Activated naive CD8-positive, alpha-beta T cell treated with anti-CD3 and anti-CD28 coated beads, Interleukin-2, amount 10 ng/mL, durations not matched to agents 7 days and 5 days (primary cell): Measurements from ENCODE around the gene C4A. TPM values are rescaled to one million over a fixed set of nuclear protein-coding genes. Genes with fewer than 3 reads are reported as not detected.
A peak's percentile ranks its signal among the peaks of the same experiment; 100 is the strongest.
"Not testable (repeated sequence)": the region's sequence is repeated elsewhere in the genome, so short reads cannot be mapped to it uniquely, and the experiment has no call there.

ENCODE experiments used
- ATAC-seq: fragments of 150-1000 bp; cut with Tn5 transposase; one replicate; pipeline ENCODE4 v1.10.0; 2021; ENCODE audit warnings: low read depth, moderate library complexity
- POLR2A ChIA-PET: fragments of 350-600 bp; sonication (Branson Sonifier 250); formaldehyde crosslinking; loops from one replicate; lab custom pipeline; 2021; ENCODE audit warnings: antibody characterized with exemption; lab: Charles Lee
- DNase-seq: peaks from one replicate; pipeline ENCODE4 v3.0.0; 2021
- H3K27ac Mint-ChIP-seq: one replicate; pipeline ENCODE4 v1.8.0; 2022; ENCODE audit warnings: mild to moderate bottlenecking, mixed read lengths
- H3K27me3 Mint-ChIP-seq: one replicate; pipeline ENCODE4 v1.8.0; 2022; ENCODE audit warnings: mild to moderate bottlenecking, moderate library complexity, mixed read lengths
- H3K36me3 Mint-ChIP-seq: one replicate; pipeline ENCODE4 v1.8.0; 2021; ENCODE audit warnings: mild to moderate bottlenecking, mixed read lengths
- H3K4me1 Mint-ChIP-seq: one replicate; pipeline ENCODE4 v1.8.0; 2021; ENCODE audit warnings: mixed read lengths
- H3K4me3 Mint-ChIP-seq: one replicate; pipeline ENCODE4 v1.8.0; 2022; ENCODE audit warnings: mild to moderate bottlenecking, moderate library complexity, mixed read lengths
- H3K9me3 Mint-ChIP-seq: one replicate; pipeline ENCODE4 v1.8.0; 2021; ENCODE audit warnings: mixed read lengths
- total RNA-seq, 2 experiments: library from RNA; stranded (reverse); gene quantifications; one replicate each; pipeline ENCODE4 v1.2.3, GENCODE V29; 2021

C4A gene
- total RNA-seq, 2 experiments from 2014 or later = 3.4 to 6.7 TPM

DNA sequence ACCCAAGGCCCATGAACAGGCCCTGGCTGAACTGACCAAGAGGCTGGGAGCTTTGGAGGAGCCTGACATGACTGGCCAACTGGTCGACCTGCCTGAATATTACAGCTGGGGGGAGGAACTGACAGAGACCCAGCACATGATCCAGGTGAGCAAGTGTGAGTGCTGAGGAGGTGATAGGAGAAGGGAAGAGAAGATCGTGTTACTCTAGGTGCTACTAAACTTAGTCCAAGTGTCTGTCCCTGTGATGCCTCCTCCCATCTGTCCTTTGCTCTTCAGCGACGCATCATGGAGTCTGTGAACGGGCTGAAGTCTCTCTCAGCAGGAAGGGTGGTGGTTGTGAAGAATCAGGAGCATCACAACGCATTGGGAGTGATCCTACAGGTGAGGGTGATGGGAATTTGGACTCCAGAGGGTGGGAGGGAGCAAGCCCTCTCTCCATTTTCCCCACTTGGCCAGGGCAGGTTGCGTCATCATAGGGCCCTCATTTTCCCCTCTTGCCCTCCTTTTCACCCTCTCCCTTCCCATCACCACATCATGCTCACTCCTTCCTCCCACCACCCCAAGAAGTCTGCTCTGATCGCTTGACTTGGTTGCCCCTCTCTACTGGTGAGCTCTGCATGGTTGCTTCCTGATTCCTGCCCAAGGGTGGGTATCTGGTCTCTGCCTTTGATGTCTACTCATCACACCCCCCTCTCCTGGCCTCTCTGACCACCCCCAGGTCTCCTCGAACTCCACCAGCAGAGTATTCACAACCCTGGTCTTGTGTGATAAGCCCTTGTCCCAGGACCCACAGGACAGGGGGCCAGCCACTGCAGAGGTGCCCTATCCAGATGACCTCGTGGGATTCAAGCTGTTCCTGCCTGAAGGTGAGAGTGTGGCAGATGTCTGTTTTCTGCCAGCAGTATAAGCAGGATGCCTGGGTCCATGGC lies 14.6 kb upstream of the C4A start:
- Mint-ChIP-seq H3K27ac (peak overlapping the region; percentile 22), H3K27me3 (no peaks in the 10 kb centered on the region), H3K9me3 (no peaks in the 10 kb centered on the region), H3K36me3 (peaks cover 28% of the 10 kb centered on the region), H3K4me1 (peaks cover 17% of the 10 kb centered on the region), H3K4me3 (no peak overlapping the region)
- ATAC-seq (no peak), DNase-seq (no peak)
- POLR2A ChIA-PET = interaction anchor here (7.5 kb wide), 1 partner anchor 9 kb away, joined by 91 read pairs; the partner anchor contains the start of genes NELFE and SKIC2

DNA sequence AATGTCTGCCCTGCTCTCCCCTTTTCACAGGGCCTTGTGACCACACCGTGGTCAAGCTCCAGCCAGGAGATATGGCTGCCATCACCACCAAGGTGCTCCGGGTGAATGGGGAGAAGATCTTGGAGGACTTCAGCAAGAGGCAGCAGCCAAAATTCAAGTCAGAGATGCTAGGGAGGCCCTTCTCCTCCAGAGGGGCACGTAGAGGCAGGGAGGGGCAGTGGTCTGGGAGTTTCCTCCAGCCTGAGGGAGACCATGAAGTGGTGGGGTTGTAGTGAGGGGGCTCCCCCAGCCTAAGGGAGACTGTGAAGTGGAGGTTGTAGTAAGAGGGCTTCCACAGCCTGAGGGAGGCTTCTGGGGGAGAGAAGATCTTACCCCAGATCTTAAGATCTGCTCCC lies 13.9 kb upstream of the C4A start:
- ATAC-seq (no peak), DNase-seq (no peak)
- POLR2A ChIA-PET = interaction anchor here (7.5 kb wide), 1 partner anchor 9 kb away, joined by 91 read pairs; the partner anchor contains the start of genes NELFE and SKIC2
- H3K27me3 Mint-ChIP-seq = no peaks in the 10 kb centered on the region
- peaks cover 19% of the 10 kb centered on the region for H3K4me1 Mint-ChIP-seq
- H3K27ac Mint-ChIP-seq = peak overlapping the region; percentile 22
- H3K4me3 Mint-ChIP-seq = no peak overlapping the region
- H3K36me3 Mint-ChIP-seq = peaks cover 28% of the 10 kb centered on the region
- no peaks in the 10 kb centered on the region for H3K9me3 Mint-ChIP-seq

DNA sequence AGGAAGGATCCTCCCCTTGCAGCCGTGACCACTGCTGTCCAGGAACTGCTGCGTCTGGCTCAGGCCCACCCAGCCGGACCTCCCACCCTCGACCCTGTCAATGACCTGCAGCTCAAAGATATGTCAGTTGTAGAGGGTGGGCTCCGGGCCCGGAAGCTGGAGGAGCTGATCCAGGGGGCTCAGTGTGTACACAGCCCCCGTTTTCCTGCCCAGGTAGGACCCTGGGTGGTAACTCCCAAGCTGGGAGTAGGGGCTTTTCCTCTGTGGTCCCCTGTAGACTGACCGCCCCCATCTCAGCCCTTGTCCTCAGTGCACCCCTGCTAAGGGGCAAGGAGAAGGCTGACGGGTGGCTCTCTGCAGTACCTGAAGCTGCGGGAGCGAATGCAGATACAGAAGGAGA lies 13.5 kb upstream of the C4A start:
- POLR2A ChIA-PET = interaction anchor here (7.5 kb wide), 1 partner anchor 10 kb away, joined by 91 read pairs; the partner anchor contains the start of genes NELFE and SKIC2
- no peak overlapping the region for H3K27ac Mint-ChIP-seq
- ATAC-seq (no peak), DNase-seq (peak; percentile 21)
- no peaks in the 10 kb centered on the region for H3K27me3 Mint-ChIP-seq
- H3K4me1 Mint-ChIP-seq = peaks cover 23% of the 10 kb centered on the region
- peaks cover 24% of the 10 kb centered on the region for H3K36me3 Mint-ChIP-seq
- H3K4me3 Mint-ChIP-seq = no peak overlapping the region
- H3K9me3 Mint-ChIP-seq = no peaks in the 10 kb centered on the region

DNA sequence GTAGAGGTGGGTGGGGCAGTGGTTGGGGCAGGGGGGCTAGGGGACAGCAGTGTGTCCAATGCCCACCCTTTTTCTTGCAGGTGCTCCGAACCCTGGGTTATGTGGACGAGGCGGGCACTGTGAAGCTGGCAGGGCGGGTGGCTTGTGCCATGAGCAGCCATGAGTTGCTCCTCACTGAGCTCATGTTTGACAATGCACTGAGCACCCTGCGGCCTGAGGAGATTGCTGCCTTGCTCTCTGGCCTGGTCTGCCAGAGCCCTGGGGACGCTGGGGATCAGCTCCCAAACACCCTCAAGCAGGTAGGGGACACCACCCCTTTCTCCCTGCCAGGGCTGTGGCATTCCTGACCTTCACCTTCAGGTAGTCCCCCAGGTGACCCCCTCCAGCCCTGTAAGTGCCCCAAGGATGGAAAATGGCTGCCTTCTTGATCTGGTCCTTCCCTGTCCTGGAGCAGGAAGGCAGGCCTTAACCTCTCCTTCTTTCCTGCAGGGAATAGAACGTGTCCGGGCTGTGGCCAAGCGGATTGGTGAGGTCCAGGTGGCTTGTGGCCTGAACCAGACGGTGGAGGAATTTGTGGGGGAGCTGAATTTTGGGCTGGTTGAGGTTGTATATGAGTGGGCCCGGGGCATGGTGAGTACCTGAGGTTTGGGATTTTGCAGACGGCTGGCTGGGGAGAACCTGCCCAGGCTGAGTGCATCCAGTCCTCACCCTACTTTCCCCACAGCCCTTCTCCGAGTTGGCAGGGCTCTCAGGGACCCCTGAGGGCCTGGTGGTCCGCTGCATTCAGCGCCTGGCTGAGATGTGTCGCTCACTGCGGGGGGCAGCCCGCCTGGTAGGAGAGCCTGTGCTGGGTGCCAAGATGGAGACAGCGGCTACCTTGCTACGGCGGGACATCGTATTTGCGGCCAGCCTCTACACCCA lies 12.8 kb upstream of the C4A start:
- POLR2A ChIA-PET = interaction anchor here (1.4 to 7.5 kb wide), 2 partner anchors 11 to 317 kb away, joined by 4 to 91 read pairs; partner anchors contain the start of genes NELFE and SKIC2
- Mint-ChIP-seq H3K4me3 (no peak overlapping the region), H3K27ac (peak overlapping the region; percentile 99), H3K27me3 (no peaks in the 10 kb centered on the region), H3K36me3 (peaks cover 20% of the 10 kb centered on the region), H3K4me1 (peaks cover 25% of the 10 kb centered on the region), H3K9me3 (no peaks in the 10 kb centered on the region)
- no peak for ATAC-seq
- DNase-seq = peak; percentile 28

DNA sequence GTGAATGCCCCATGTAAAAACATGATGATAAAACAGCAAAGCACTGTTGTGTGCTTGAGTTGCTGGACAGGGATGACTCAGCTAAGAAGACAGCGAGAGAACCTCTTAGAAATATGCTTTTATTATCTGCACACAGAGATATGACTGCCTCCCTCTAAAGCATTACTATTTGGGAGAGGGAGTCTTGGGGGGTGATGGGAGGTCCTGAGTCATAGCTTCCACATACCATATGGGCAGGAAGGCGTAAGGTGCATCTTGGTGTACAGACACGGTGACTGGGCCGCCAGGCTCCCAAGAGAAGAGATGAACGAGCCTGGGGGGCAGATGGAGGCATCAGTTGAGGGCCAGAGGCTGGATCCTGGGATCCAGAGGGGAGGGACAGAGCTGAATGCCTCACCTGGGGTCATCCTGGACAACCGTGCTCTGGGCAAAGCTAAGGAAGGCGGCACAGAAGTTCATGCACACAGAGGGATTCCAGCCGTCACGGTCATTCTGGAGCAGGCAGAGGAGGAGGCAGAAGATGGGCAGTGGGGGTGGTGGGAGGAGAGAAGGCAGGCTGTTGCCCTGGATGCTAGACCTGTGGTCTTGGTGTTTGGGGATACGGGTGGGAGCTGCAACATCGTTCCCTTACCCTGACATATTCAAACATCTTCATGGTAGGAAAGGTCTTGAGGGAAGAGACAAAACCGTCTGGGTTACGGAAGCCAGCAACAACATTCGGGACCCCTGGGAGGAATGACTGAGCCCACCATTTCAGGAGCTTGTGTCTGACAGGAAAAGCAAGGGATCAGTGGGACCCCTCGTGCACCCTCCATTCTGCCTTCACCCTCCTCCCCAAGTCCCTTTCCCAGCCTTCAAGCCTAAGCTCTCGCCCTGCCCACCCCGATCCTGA lies 11.9 kb upstream of the C4A start:
- Mint-ChIP-seq H3K27me3 (no peaks in the 10 kb centered on the region), H3K36me3 (peaks cover 19% of the 10 kb centered on the region), H3K4me1 (peaks cover 25% of the 10 kb centered on the region), H3K4me3 (peak overlapping the region; percentile 97), H3K27ac (peak overlapping the region; percentile 99), H3K9me3 (no peaks in the 10 kb centered on the region)
- ATAC-seq (no peak), DNase-seq (peak; percentile 29)
- POLR2A ChIA-PET = interaction anchor here (0.8 to 7.5 kb wide), 5 partner anchors 12 to 318 kb away, joined by 3 to 91 read pairs (median 4); partner anchors contain the start of genes EHMT2, NELFE and SKIC2

DNA sequence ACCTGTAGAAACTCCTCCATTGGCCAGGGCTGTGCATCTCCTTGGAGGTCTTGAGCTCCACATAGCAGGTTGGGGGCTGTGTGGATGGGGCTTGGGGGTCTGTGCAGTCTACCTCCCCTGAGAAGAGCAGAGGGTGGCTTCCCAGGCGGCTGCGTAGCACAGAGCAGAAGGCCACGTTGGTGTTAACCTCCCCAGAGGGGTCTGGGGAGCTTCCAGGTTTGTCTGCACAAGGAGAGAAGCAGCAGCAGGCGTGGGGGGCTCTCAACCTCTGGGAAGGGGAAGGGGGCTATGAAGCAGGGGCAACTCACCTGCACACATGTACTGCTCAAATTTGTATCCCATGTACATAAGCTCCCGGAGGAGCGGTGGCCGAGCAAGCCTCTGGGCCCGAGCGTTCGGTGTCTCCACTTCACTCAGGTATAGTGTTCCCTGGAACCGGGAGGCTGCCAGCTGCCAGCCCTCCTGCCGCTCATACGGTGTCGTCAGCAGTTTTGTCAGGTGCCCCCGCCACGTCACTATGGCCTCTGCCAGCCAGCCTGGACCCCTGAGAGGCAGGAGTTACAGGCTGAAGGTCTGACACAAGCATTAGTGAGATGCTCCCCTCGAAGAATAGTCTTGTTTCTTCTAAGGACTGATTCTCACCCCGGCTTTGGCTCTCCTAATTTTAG lies 11.1 kb upstream of the C4A start:
- peak overlapping the region; percentile 97 for H3K4me3 Mint-ChIP-seq
- H3K27me3 Mint-ChIP-seq = no peaks in the 10 kb centered on the region
- POLR2A ChIA-PET = interaction anchor here (1.1 to 7.5 kb wide), 7 partner anchors 12 to 319 kb away, joined by 3 to 91 read pairs (median 7); partner anchors contain the start of genes EHMT2, NELFE and SKIC2
- DNase-seq (peak; percentile 35), ATAC-seq (no peak)
- peaks cover 17% of the 10 kb centered on the region for H3K36me3 Mint-ChIP-seq
- peak overlapping the region; percentile 99 for H3K27ac Mint-ChIP-seq
- H3K4me1 Mint-ChIP-seq = peaks cover 25% of the 10 kb centered on the region
- no peaks in the 10 kb centered on the region for H3K9me3 Mint-ChIP-seq

DNA sequence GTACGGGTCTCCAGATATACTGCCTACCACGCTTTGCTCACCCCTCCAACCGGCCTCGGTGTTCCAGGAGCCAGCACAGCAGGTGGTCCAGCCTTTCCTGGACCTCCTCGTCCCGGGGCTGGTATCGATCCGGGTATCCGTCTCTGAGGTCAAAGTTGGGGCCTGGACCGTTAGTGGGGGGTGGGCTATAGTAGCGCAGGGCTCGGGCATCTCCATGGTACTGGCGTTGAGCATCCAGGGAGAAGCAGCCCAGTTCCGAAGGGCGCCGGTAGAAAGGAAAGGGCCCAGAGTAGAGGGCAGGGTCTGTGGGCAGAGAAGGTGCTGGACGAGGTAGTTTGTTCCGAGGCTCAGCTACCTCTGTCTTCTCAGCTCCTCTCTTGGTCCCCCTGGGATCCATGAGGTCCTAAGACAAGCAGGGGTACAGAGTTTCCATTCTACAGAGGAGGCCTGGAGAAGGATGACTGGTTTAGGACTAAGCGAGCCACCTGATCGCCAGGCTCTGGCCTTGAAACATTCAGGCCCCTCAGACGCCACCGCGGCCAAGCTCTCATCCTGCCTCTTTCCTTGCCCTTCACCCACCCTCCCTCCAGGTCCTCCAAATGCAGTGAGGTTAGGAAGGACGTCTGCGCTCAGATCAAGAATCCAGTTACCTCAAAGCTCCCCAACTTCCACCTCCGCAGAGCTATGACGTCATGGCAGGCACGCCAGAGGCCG lies 10.4 kb upstream of the C4A start:
- H3K9me3 Mint-ChIP-seq = no peaks in the 10 kb centered on the region
- peaks cover 17% of the 10 kb centered on the region for H3K36me3 Mint-ChIP-seq
- H3K4me3 Mint-ChIP-seq = peak overlapping the region; percentile 97
- peak overlapping the region; percentile 99 for H3K27ac Mint-ChIP-seq
- no peaks in the 10 kb centered on the region for H3K27me3 Mint-ChIP-seq
- ATAC-seq (no peak), DNase-seq (no peak)
- peaks cover 25% of the 10 kb centered on the region for H3K4me1 Mint-ChIP-seq
- POLR2A ChIA-PET = interaction anchor here (0.5 to 7.5 kb wide), 15 partner anchors 10 to 1001 kb away, joined by 3 to 91 read pairs (median 4); partner anchors contain the start of genes CFB, DDX39B, EHMT2 and GPANK1

DNA sequence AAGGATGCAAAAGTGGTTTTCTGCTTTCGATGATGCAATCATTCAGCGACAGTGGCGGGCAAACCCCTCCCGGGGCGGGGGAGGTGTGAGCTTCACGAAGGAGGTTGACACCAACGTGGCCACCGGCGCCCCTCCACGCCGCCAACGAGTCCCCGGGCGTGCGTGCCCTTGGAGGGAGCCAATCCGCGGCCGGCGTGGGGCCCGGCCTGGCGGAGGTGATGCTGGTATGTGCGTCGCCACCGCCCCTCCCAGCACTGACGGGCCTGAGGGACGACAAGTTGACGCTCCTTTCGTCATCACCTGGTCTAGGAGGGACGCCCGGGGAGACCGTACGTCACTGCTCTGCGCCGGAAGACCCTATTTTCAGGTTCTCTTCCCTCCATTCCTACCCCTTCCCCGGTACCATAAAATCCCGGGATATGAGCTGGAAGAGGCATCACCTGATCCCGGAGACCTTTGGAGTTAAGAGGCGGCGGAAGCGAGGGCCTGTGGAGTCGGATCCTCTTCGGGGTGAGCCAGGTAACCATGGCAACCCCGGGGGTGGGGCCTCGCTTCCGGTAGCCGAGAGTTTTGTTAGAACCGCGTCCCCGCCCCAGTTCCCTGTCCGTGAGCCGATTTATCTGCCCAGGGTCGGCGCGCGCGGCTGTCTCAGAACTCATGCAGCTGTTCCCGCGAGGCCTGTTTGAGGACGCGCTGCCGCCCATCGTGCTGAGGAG lies 9.7 kb upstream of the C4A start, which contains the start of gene DXO:
TSS of gene DXO (minus strand) at position 146 of the 716 bp plus-strand sequence. CDS start 463 bp downstream, outside the sequence.
- Mint-ChIP-seq H3K36me3 (peaks cover 16% of the 10 kb centered on the region), H3K4me1 (peaks cover 25% of the 10 kb centered on the region), H3K4me3 (peak within 1 kb of the TSS; percentile 97), H3K9me3 (no peaks in the 10 kb centered on the region), H3K27ac (peak within 1 kb of the TSS; percentile 99), H3K27me3 (no peaks in the 10 kb centered on the region)
- ATAC-seq = peak; percentile 96
- POLR2A ChIA-PET = interaction anchor here (0.5 to 7.5 kb wide), 16 partner anchors 10 to 1000 kb away, joined by 3 to 91 read pairs (median 4); partner anchors contain the start of genes CFB, DDX39B, EHMT2 and GPANK1
- DNase-seq = peak; percentile 98

DNA sequence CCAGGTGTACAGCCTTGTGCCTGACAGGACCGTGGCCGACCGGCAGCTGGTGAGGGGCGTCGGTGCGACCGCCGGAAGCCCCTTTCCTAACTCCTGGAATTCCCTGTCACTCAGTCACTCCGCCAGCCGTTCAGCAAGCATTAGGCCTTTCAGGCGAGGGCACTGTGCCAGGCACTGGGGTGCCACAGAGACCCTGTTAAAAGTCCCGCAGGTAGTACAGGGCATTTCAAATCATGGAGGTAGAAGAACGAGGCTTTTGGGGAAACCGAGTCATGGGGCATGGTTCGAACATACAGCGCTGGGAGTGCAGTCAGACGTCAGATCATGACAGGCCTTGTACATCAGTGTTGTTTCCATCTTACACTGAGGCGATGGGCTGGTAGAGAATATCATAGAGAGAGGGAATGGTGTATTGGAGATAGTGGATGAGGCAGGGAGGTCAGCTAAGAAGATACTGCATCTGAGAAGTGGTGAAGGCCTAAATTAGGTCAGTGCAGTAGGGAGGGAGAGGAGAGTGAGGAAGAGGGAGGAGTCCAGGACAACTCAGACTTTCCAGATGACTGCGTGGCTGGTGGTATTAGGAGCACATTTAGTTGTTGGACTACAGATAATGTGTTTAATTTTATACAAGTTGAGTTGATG lies 9.0 kb upstream of the C4A start:
- peak overlapping the region; percentile 97 for H3K4me3 Mint-ChIP-seq
- no peaks in the 10 kb centered on the region for H3K27me3 Mint-ChIP-seq
- H3K4me1 Mint-ChIP-seq = peaks cover 25% of the 10 kb centered on the region
- ATAC-seq (no peak), DNase-seq (peak; percentile 32)
- POLR2A ChIA-PET = interaction anchor here (0.6 to 7.5 kb wide), 5 partner anchors 14 to 308 kb away, joined by 3 to 91 read pairs (median 4); partner anchors contain the start of genes CFB, GPANK1, NELFE and SKIC2
- H3K9me3 Mint-ChIP-seq = no peaks in the 10 kb centered on the region
- H3K27ac Mint-ChIP-seq = peak overlapping the region; percentile 99
- H3K36me3 Mint-ChIP-seq = peaks cover 11% of the 10 kb centered on the region

DNA sequence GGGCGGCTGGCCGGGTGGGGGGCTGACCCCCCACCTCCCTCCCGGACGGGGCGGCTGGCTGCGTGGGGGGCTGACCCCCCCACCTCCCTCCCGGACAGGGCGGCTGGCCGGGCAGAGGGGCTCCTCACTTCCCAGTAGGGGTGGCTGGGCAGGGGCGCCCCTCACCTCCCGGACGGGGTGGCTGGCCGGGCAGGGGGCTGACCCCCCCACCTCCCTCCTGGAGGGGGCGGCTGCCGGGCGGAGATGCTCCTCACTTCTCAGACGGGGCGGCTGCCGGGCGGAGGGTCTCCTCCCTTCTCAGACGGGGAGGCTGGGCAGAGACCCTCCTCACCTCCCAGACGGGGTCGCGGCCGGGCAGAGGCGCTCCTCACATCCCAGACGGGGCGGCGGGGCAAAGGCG lies 5.8 kb upstream of the C4A start:
- H3K4me3 Mint-ChIP-seq, H3K27ac Mint-ChIP-seq, H3K9me3 Mint-ChIP-seq, ATAC-seq, DNase-seq, H3K27me3 Mint-ChIP-seq, H3K36me3 Mint-ChIP-seq, POLR2A ChIA-PET: not testable (repeated sequence)
- peaks cover 17% of the 10 kb centered on the region for H3K4me1 Mint-ChIP-seq
